Esophagus muscularis mucosa (tissue), 4 donors: ENCODE measurements around the gene TRDMT1. TPM values are rescaled to one million over a fixed set of nuclear protein-coding genes. Genes with fewer than 3 reads are reported as not detected.

ENCODE experiments used
- DNase-seq: peaks from one replicate; pipeline ENCODE4 v3.0.0-alpha.2; 2017; ENCODE audit errors: extremely low spot score
- H3K27ac ChIP-seq, 4 donors: fragments of 200-600 bp; sonication (generic); replicated peaks in 1 of 4; 1 replicate in 3 of 4; 2 replicates in 1 of 4; pipeline ENCODE4 v1.5.1; 2016 to 2019; ENCODE audit warnings: mild to moderate bottlenecking in 1 of 4
- H3K27me3 ChIP-seq, 4 donors: fragments of 200-600 bp; sonication (generic); one replicate each; pipeline versions ENCODE4 v1.5.1 to v1.6.0; 2016 to 2019
- H3K36me3 ChIP-seq, 4 donors: fragments of 200-600 bp; sonication (generic); one replicate each; pipeline ENCODE4 v1.5.1; 2016 to 2019
- H3K4me1 ChIP-seq, 4 donors: fragments of 200-600 bp; sonication (generic); one replicate each; pipeline ENCODE4 v1.5.1; 2016 to 2019
- H3K4me3 ChIP-seq, 4 donors: fragments of 200-600 bp; sonication (generic); 1 replicate in 2 of 4; 2 replicates in 2 of 4; pipeline ENCODE4 v1.5.1; 2016 to 2019; ENCODE audit warnings: mild to moderate bottlenecking in 4 of 4, moderate library complexity in 1 of 4
- H3K9me3 ChIP-seq, 4 donors: fragments of 200-600 bp; sonication (generic); 1 replicate in 3 of 4; 2 replicates in 1 of 4; pipeline ENCODE4 v1.5.1; 2016 to 2019
- CTCF ChIP-seq, 3 experiments: fragments of 200-600 bp in 2 of 3; fragments of 450-650 bp in 1 of 3; sonication (generic) in 2 of 3; IDR thresholded peaks; one replicate each; pipeline ENCODE4 v1.5.1; 2017 to 2019; ENCODE audit warnings: antibody characterized with exemption in 3 of 3, mild to moderate bottlenecking in 2 of 3, moderate library complexity in 1 of 3
- EP300 ChIP-seq: sonication (generic); formaldehyde crosslinking; IDR thresholded peaks from one replicate; pipeline ENCODE4 v1.6.1; 2017; ENCODE audit warnings: antibody characterized with exemption
- POLR2A ChIP-seq: fragments of 450-650 bp; IDR thresholded peaks from one replicate; pipeline ENCODE4 v1.6.1; 2017; ENCODE audit warnings: antibody characterized with exemption, moderate library complexity, mild to moderate bottlenecking, low read depth
- POLR2AphosphoS5 ChIP-seq, 2 donors: sonication (generic); formaldehyde crosslinking; IDR thresholded peaks; one replicate each; pipeline ENCODE4 v1.6.1; 2017; ENCODE audit warnings: antibody characterized with exemption in 2 of 2
- WGBS: methylation state at CpG from one replicate; pipeline ENCODE4 v1.1.5; 2018; 5-methylcytosine and 5-hydroxymethylcytosine counted together
- intact Hi-C: fragments of 100-400 bp; cut with DNase I; formaldehyde crosslinking; loops from one replicate; pipeline ENCODE4 v1.15.1; 2023
- small RNA-seq, 3 donors: library from RNA; depleted of rRNA; stranded (forward); fragments of <200 nt; gene quantifications; one replicate each; pipeline ENCODE3, GENCODE V24; 2016
- total RNA-seq, 4 donors: library from RNA; depleted of rRNA; stranded (reverse); fragments of >200 nt; gene quantifications; one replicate each; pipeline versions ENCODE4 v1.1.0 to v1.2.1, GENCODE V29; 2016

TRDMT1 gene
- total RNA-seq, 4 donors from 2014 or later: 4.8 to 5.8 (median 5.5) TPM

- no peak overlapping the region for H3K4me3 ChIP-seq
- WGBS: 98% methylated on average over 3 of the region's 3 CpGs
- no peaks in the 10 kb centered on the region for H3K9me3 ChIP-seq
- H3K36me3 ChIP-seq: no peaks in the 10 kb centered on the region
- TF ChIP-seq POLR2A (no peak), CTCF (IDR thresholded peaks at IDR 0.05) (no peak), EP300 (no peak), POLR2AphosphoS5 (IDR thresholded peaks at IDR 0.05) (no peak)
- intact Hi-C loops: no loop called here
- no peak overlapping the region for H3K27ac ChIP-seq
- H3K4me1 ChIP-seq: no peaks in the 10 kb centered on the region
- H3K27me3 ChIP-seq: no peaks in the 10 kb centered on the region
- DNase-seq: no peak
These were observed 103.5 kb downstream of the TRDMT1 start for GRCh38 chr10:17098012-17098411.

Small RNAs within 50 kb of the gene (small RNA-seq; reads per million reads assigned to genes)
- gene AC067747.1: 0 reads per million in 3 donors

Other genes starting within 250 kb of the TRDMT1 start
- 1 to 10 TPM; 1.3 to 4.6 (median 2.3) TPM for gene CUBN, start 71.9 kb downstream of the TRDMT1 start, total RNA-seq
- gene VIM, start 26.6 kb upstream of the TRDMT1 start, total RNA-seq: 1,000 to 10,000 TPM; 1,242 to 2,218 (median 1,951) TPM